Measurements from ENCODE around the gene TMEM33. TPM values are rescaled to one million over a fixed set of nuclear protein-coding genes. Genes with fewer than 3 reads are reported as not detected.
A peak's percentile ranks its signal among the peaks of the same experiment; 100 is the strongest.

Gene TMEM33
- total RNA-seq, 1 donor from 2014 or later: 40.0 TPM

GRCh38 chr4:41985151-41985550, 49.9 kb downstream of the TMEM33 start:
- no peak for TF ChIP-seq CTCF (IDR thresholded peaks at IDR 0.05)
- POLR2A ChIA-PET: no interaction called here
- CTCF ChIA-PET: no interaction called here

GRCh38 chr4:41989994-41990364, 54.8 kb downstream of the TMEM33 start:
- peak overlapping the region; percentile 98 for H3K4me3 Mint-ChIP-seq
- CTCF ChIA-PET: interaction anchor here (1.4 to 1.7 kb wide), 2 partner anchors 27 to 55 kb away, joined by 3 to 7 read pairs; partner anchors contain the start of gene TMEM33

More at GRCh38 chr4:41985151-41985550, 49.9 kb downstream of the TMEM33 start:
- Mint-ChIP-seq H3K27ac (no peak overlapping the region), H3K4me3 (no peak overlapping the region), H3K4me1 (peaks cover 8% of the 10 kb centered on the region), H3K27me3 (no peaks in the 10 kb centered on the region), H3K36me3 (ENCODE audit: low read depth) (peaks cover 4% of the 10 kb centered on the region), H3K9me3 (no peaks in the 10 kb centered on the region)
- intact Hi-C loops (cut with micrococcal nuclease): no loop called here
- no peak for DNase-seq
- ATAC-seq (ENCODE audit: low read depth): no peak

GRCh38 chr4:41990365-41991111, 55.3 kb downstream of the TMEM33 start, which contains the start of gene SLC30A9:
SLC30A9 (plus strand) TSS chr4:41990530; CDS start chr4:41990652, 122 bp downstream.
- POLR2A ChIA-PET: interaction anchor here (0.8 to 2.3 kb wide), 4 partner anchors 14 to 666 kb away, joined by 3 to 12 read pairs (median 8); partner anchors contain the start of genes ATP8A1 and TMEM33

More at GRCh38 chr4:41989994-41990364, 54.8 kb downstream of the TMEM33 start:
- ATAC-seq (ENCODE audit: low read depth) (peak; percentile 25), DNase-seq (no peak)
- TF ChIP-seq CTCF (IDR thresholded peaks at IDR 0.05): no peak
- intact Hi-C loops (cut with micrococcal nuclease): loop anchor here (1.0 to 5.0 kb wide), 5 partner anchors 21 to 667 kb away; partner anchors contain the start of genes ATP8A1, BEND4 and TMEM33
- Mint-ChIP-seq H3K27ac (peak overlapping the region; percentile 95), H3K27me3 (no peaks in the 10 kb centered on the region), H3K9me3 (no peaks in the 10 kb centered on the region), H3K36me3 (ENCODE audit: low read depth) (peaks cover 9% of the 10 kb centered on the region), H3K4me1 (peaks cover 25% of the 10 kb centered on the region)
- POLR2A ChIA-PET: interaction anchor here (1.2 to 2.3 kb wide), 3 partner anchors 14 to 667 kb away, joined by 3 to 12 read pairs (median 10); partner anchors contain the start of genes ATP8A1 and TMEM33

DNA sequence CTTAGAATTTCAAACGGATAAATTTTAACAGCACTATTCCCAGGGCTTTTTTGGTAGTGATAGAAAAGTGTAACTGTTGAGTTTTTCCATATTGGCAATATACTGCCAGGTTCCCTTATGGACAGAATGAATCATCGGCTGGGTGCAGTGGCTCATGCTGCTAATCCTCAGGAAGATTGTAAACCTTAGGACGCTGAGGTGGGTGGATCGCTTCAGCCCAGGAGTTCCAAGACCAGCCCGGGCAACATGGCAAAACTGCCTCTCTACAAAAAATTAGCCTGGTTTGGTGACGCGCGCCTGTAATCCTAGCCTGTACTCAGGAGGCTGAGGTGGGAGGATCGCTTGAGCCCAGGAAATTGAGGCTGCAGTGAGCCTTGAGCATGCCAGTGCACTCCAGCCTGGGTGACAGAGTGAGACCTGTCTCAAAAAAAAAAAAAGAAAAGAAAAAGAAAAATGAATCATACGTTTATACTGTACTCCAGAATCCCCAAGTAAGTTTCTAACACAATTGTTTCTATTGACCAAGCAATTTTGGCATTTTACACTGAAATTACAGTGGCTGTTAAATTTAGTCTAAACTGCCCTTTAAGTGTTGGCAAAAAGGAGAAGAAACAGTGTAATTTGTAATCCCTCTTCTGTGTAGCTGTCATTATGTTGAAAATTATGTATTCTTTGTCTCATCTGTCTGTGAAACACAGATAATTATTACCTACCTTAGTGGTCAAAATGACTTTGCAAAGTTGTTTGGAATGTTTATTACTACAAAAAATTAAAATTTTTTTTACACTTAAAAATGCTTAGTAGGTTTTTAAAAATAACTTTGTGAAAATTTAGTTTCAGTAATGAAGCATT, 56.9 kb downstream of the TMEM33 start:
- CTCF ChIA-PET: no interaction called here
- no peak for TF ChIP-seq CTCF (IDR thresholded peaks at IDR 0.05)
- Mint-ChIP-seq H3K9me3 (no peaks in the 10 kb centered on the region), H3K27me3 (no peaks in the 10 kb centered on the region), H3K27ac (no peak overlapping the region), H3K4me1 (peaks cover 30% of the 10 kb centered on the region), H3K4me3 (peak overlapping the region; percentile 98), H3K36me3 (ENCODE audit: low read depth) (peaks cover 10% of the 10 kb centered on the region)
- POLR2A ChIA-PET: no interaction called here
- intact Hi-C loops (cut with micrococcal nuclease): loop anchor here (2.0 to 5.0 kb wide), 2 partner anchors 23 to 665 kb away; partner anchors contain the start of gene ATP8A1
- ATAC-seq (ENCODE audit: low read depth) (no peak), DNase-seq (no peak)

More at GRCh38 chr4:41990365-41991111, 55.3 kb downstream of the TMEM33 start, which contains the start of gene SLC30A9:
- H3K9me3 Mint-ChIP-seq: no peaks in the 10 kb centered on the region
- DNase-seq (peak; percentile 82), ATAC-seq (ENCODE audit: low read depth) (peak; percentile 95)
- H3K27me3 Mint-ChIP-seq: no peaks in the 10 kb centered on the region
- peak within 1 kb of the TSS; percentile 95 for H3K27ac Mint-ChIP-seq
- H3K36me3 Mint-ChIP-seq (ENCODE audit: low read depth): peaks cover 9% of the 10 kb centered on the region
- intact Hi-C loops (cut with micrococcal nuclease): loop anchor here (1.0 to 5.0 kb wide), 5 partner anchors 22 to 667 kb away; partner anchors contain the start of genes ATP8A1, BEND4 and TMEM33
- CTCF ChIA-PET: interaction anchor here (1.4 to 1.7 kb wide), 2 partner anchors 27 to 56 kb away, joined by 3 to 7 read pairs; partner anchors contain the start of gene TMEM33
- TF ChIP-seq CTCF (IDR thresholded peaks at IDR 0.05): no peak
- peak within 1 kb of the TSS; percentile 98 for H3K4me3 Mint-ChIP-seq
- peaks cover 29% of the 10 kb centered on the region for H3K4me1 Mint-ChIP-seq

Measured in activated B cell treated with CpG ODN at 0.5 μM for 24 hours (primary cell).